ENCODE data around the gene KLHL17.

Gene KLHL17

DNA sequence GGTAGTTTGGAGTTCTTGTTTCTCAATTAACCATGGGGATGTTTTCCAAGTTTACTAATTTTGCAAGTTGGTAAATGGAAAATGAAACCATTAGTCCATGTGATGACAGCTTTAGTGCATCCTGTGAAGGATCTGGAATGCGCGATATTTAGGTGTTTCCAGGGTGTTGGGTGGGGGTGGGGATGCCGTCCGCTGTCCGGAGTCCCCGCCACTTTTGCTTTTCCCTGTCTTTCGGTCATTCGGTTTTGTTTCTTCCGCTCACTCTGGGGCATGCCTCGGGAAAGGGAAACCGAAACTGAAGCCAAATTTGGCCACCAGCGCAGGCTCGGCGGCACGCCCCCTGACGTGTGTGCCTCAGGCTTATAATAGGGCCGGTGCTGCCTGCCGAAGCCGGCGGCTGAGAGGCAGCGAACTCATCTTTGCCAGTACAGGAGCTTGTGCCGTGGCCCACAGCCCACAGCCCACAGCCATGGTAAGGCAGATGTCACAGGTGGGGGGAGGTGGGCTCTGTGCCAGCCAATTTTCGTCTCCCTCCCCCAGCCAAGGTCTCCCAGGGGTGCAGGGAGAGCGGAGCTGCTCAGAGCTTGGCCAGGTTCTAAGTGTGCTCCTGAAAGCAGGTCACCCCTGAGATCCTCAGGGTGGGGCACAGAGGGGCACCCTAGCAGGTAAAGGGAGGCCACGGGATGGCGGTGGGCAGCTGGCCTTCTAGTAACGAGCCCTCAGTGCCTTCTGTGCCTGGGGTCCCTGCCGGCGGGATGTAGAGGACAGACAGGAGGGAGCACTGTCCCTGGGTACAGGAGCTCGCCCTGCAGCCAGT is 52.9 kb downstream of the KLHL17 start, which contains the start of gene ISG15:
ISG15 (plus strand) TSS at position 393 of the 817 bp plus-strand sequence; CDS start at position 470, 77 bp downstream.
- Histone ChIP-seq H3K4me1 (no peaks in the 10 kb centered on the region), H3K27me3 (ENCODE audit: control insufficient read depth, insufficient read depth, low read length) (no peaks in the 10 kb centered on the region), H2AFZ (peak within 1 kb of the TSS; percentile 79), H3K9me3 (ENCODE audit: control insufficient read depth, low read length) (no peaks in the 10 kb centered on the region), H3K4me3 (ENCODE audit: low read depth, low read length) (peak within 1 kb of the TSS; percentile 87), H3K4me2 (ENCODE audit: low read length) (peak within 1 kb of the TSS; percentile 88), H3K79me2 (no peaks in the 10 kb centered on the region), H3K27ac (peak within 1 kb of the TSS; percentile 48), H3K36me3 (ENCODE audit: control insufficient read depth, insufficient read depth, low read length) (no peaks in the 10 kb centered on the region), H3K9ac (no peak within 1 kb of the TSS)
- TF ChIP-seq, protein P1, sequence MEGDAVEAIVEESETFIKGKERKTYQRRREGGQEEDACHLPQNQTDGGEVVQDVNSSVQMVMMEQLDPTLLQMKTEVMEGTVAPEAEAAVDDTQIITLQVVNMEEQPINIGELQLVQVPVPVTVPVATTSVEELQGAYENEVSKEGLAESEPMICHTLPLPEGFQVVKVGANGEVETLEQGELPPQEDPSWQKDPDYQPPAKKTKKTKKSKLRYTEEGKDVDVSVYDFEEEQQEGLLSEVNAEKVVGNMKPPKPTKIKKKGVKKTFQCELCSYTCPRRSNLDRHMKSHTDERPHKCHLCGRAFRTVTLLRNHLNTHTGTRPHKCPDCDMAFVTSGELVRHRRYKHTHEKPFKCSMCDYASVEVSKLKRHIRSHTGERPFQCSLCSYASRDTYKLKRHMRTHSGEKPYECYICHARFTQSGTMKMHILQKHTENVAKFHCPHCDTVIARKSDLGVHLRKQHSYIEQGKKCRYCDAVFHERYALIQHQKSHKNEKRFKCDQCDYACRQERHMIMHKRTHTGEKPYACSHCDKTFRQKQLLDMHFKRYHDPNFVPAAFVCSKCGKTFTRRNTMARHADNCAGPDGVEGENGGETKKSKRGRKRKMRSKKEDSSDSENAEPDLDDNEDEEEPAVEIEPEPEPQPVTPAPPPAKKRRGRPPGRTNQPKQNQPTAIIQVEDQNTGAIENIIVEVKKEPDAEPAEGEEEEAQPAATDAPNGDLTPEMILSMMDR (IDR thresholded peaks at IDR 0.05), result no peak

DNA sequence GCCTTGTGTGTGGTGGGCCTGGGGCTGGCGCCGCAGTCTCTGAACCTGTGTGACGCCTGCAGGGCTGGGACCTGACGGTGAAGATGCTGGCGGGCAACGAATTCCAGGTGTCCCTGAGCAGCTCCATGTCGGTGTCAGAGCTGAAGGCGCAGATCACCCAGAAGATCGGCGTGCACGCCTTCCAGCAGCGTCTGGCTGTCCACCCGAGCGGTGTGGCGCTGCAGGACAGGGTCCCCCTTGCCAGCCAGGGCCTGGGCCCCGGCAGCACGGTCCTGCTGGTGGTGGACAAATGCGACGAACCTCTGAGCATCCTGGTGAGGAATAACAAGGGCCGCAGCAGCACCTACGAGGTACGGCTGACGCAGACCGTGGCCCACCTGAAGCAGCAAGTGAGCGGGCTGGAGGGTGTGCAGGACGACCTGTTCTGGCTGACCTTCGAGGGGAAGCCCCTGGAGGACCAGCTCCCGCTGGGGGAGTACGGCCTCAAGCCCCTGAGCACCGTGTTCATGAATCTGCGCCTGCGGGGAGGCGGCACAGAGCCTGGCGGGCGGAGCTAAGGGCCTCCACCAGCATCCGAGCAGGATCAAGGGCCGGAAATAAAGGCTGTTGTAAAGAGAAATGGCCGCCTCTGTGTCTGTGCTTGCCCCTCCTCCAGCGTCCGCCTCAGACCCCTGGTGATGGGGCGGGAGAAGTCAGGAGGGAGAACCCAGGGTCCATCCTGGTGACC is 53.7 kb downstream of the KLHL17 start:
- H3K9ac ChIP-seq, result no peak overlapping the region
- H3K4me2 ChIP-seq (ENCODE audit: low read length), result peak overlapping the region; percentile 88
- no peaks in the 10 kb centered on the region for H3K36me3 ChIP-seq (ENCODE audit: control insufficient read depth, insufficient read depth, low read length)
- no peaks in the 10 kb centered on the region for H3K79me2 ChIP-seq
- no peak overlapping the region for H3K27ac ChIP-seq
- TF ChIP-seq, protein P1 (IDR thresholded peaks at IDR 0.05), result no peak
- no peaks in the 10 kb centered on the region for H3K4me1 ChIP-seq
- H3K4me3 ChIP-seq (ENCODE audit: low read depth, low read length), result peak overlapping the region; percentile 87
- no peaks in the 10 kb centered on the region for H3K27me3 ChIP-seq (ENCODE audit: control insufficient read depth, insufficient read depth, low read length)
- no peaks in the 10 kb centered on the region for H3K9me3 ChIP-seq (ENCODE audit: control insufficient read depth, low read length)
- peak overlapping the region; percentile 79 for H2AFZ ChIP-seq

DNA sequence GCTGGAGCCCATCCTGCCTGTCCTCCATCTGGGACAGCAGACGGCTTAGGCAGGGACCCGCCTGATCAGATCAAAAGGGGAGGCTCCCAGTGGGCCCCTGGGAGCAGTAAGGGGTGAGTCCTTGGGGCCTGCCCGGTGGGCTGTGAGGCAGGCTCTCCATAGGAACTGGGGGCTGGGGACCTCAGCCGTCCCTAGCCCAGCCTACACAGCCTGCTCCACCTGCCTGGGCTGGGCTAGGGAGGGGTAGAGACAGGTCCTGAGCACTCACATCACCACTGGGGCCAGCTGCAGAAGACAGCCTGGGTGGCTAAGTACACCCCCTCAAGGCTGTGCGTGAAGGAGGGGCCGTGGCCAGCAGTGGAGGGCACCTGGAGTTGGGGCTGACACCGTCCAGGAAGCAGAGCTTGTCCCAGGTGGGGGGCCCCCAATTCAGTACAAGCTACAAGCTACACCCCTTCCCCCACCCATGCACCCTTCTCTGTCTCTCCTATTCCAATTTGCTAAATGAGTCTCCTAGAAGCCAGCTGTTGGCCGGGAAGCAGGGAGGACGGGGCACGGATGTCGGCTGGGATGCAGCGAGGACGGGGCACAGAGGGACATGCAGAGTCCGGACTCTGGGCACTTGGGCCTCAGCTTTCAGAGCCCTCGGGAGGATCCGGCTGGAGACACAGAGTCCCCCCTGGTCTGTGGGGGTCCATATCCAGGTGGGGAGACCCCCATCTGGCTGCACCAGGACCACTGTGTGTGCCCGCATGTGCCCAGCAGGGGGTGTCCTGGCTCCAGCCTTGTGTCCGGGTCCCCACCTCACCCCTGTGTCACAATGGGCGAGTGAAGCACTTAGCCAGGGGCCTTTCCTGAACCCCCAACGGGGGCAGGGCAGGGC is 54.7 kb downstream of the KLHL17 start:
- Histone ChIP-seq H3K4me3 (ENCODE audit: low read depth, low read length) (no peak overlapping the region), H3K27me3 (ENCODE audit: control insufficient read depth, insufficient read depth, low read length) (no peaks in the 10 kb centered on the region), H3K9me3 (ENCODE audit: control insufficient read depth, low read length) (no peaks in the 10 kb centered on the region), H3K4me1 (no peaks in the 10 kb centered on the region), H3K36me3 (ENCODE audit: control insufficient read depth, insufficient read depth, low read length) (no peaks in the 10 kb centered on the region), H2AFZ (no peak overlapping the region), H3K27ac (no peak overlapping the region), H3K9ac (no peak overlapping the region), H3K79me2 (no peaks in the 10 kb centered on the region), H3K4me2 (ENCODE audit: low read length) (no peak overlapping the region)
- TF ChIP-seq, protein P1 (IDR thresholded peaks at IDR 0.05), result no peak

All from parathyroid adenoma (tissue), 2 donors.